Spinal cord (tissue), 10 donors: ENCODE data around the gene CHRND. TPM values are rescaled to one million over a fixed set of nuclear protein-coding genes. Genes with fewer than 3 reads are reported as not detected.
A peak's percentile ranks its signal among the peaks of the same experiment; 100 is the strongest.
"Not testable (repeated sequence)": the region's sequence is repeated elsewhere in the genome, so short reads cannot be mapped to it uniquely, and the experiment has no call there.

Source experiments
- DNase-seq, 6 donors: peaks; one replicate each; pipeline versions ENCODE4 v3.0.0 to v3.0.0-alpha.2; 2013 to 2015; ENCODE audit warnings: low spot score in 6 of 6, low read depth in 4 of 6
- H3K27ac ChIP-seq: one replicate; pipeline ENCODE4 v1.5.1; 2013; ENCODE audit warnings: low read depth, low read length, control low read depth
- H3K27me3 ChIP-seq: one replicate; pipeline ENCODE4 v1.6.1; 2013; ENCODE audit warnings: low read length; ENCODE audit not compliant: control insufficient read depth, insufficient read depth
- H3K36me3 ChIP-seq: one replicate; pipeline ENCODE4 v1.6.1; 2013; ENCODE audit warnings: low read length; ENCODE audit not compliant: control insufficient read depth, insufficient read depth
- H3K4me1 ChIP-seq: one replicate; pipeline ENCODE4 v1.6.1; 2013; ENCODE audit warnings: low read length; ENCODE audit not compliant: control insufficient read depth, insufficient read depth
- H3K4me3 ChIP-seq: one replicate; pipeline ENCODE4 v1.5.1; 2013; ENCODE audit warnings: low read depth, low read length, control low read depth
- H3K9me3 ChIP-seq: one replicate; pipeline ENCODE4 v1.6.1; 2013; ENCODE audit warnings: low read length; ENCODE audit not compliant: control insufficient read depth, insufficient read depth
- WGBS: methylation state at CpG from one replicate; pipeline ENCODE4 v1.1.5; 2013; ENCODE audit warnings: missing lambda C conversion rate; ENCODE audit not compliant: insufficient coverage; 5-methylcytosine and 5-hydroxymethylcytosine counted together
- polyA plus RNA-seq, 2 donors: library from polyadenylated mRNA; unstranded; fragments of 120-200 nt; gene quantifications; one replicate each; pipeline ENCODE4 v1.2.1, GENCODE V29; 2013; ENCODE audit not compliant: insufficient read length in 2 of 2
- total RNA-seq, 2 donors: library from RNA; depleted of rRNA in 1 of 2; stranded (reverse); fragments of 120-200 nt in 1 of 2; fragments of >200 nt in 1 of 2; gene quantifications; one replicate each; pipeline versions ENCODE4 v1.2.3 to v1.2.4, GENCODE V29; 2013 to 2014
- donor health status: healthy.

Gene CHRND
- total and polyA plus RNA-seq, 4 donors = 0.10 to 0.74 (median 0.28) TPM

GRCh38 chr2:232570481-232570880 is 44.5 kb downstream of the CHRND start:
- H3K9me3 ChIP-seq, H3K4me3 ChIP-seq, H3K4me1 ChIP-seq, DNase-seq, H3K27ac ChIP-seq, H3K27me3 ChIP-seq: not testable (repeated sequence)
- peaks cover 46% of the 10 kb centered on the region for H3K36me3 ChIP-seq
- WGBS = 100% methylated on average over 4 of the region's 6 CpGs

DNA sequence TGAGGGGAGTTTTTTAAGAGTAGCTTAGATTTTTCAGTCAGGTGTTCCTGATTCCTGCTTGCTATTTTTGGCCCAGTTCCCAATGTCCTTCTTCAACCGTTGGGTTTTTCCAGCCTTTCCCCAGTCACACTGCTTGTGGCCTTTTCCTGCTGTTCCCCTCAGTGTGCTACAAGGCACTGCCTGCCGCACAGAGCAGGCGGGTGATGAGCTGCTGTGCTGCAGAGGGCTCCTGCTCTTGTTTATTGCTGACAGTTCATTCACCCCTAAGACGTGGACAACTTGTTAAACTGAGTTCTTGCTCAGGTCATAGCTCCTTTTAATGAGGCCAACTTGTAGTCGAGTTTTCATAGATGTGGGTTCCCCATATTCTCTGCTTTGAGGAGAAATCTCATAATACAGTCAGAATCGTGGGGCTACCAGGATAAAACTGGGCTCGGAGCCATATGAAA is 45.1 kb downstream of the CHRND start:
- peaks cover 3% of the 10 kb centered on the region for H3K4me1 ChIP-seq
- H3K4me3 ChIP-seq = no peak overlapping the region
- H3K36me3 ChIP-seq = peaks cover 40% of the 10 kb centered on the region
- no peaks in the 10 kb centered on the region for H3K27me3 ChIP-seq
- WGBS = 57% methylated on average over 5 of the region's 7 CpGs
- H3K27ac ChIP-seq = no peak overlapping the region
- H3K9me3 ChIP-seq = no peaks in the 10 kb centered on the region
- peak in 1 of 6 donors; percentile 21 for DNase-seq

DNA sequence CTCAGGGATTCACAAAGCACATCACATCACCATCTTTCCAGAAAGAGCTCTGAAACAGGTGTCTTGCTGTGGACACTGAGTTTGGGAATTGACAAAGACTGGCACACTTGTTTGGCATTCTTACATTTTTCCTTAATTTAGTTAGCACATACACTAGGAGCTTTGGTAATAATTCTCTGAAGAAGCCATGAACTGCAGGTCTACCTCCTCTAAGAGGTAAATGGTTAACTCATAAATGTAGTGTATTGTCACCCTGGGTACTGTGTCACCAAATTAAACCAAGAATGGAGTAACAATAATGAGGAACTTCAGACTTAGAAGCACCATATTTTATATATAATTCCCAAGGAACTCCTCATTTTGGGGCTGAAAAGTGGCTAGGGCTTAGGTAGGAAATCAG is 47.1 kb downstream of the CHRND start:
- Histone ChIP-seq H3K4me1 (peaks cover 3% of the 10 kb centered on the region), H3K36me3 (peaks cover 23% of the 10 kb centered on the region), H3K27me3 (no peaks in the 10 kb centered on the region), H3K9me3 (no peaks in the 10 kb centered on the region), H3K4me3 (no peak overlapping the region), H3K27ac (no peak overlapping the region)
- no peak for DNase-seq

- 54% methylated on average over 8 of the region's 8 CpGs for WGBS
- H3K27ac ChIP-seq = no peak overlapping the region
- no peaks in the 10 kb centered on the region for H3K9me3 ChIP-seq
- DNase-seq = no peak
- H3K36me3 ChIP-seq = peaks cover 19% of the 10 kb centered on the region
- H3K27me3 ChIP-seq = no peaks in the 10 kb centered on the region
- no peak overlapping the region for H3K4me3 ChIP-seq
- H3K4me1 ChIP-seq = peaks cover 3% of the 10 kb centered on the region
These were observed 47.9 kb downstream of the CHRND start for GRCh38 chr2:232573771-232574435.

GRCh38 chr2:232574674-232575403 is 48.9 kb downstream of the CHRND start:
- DNase-seq = no peak
- no peaks in the 10 kb centered on the region for H3K9me3 ChIP-seq
- 81% methylated on average over 3 of the region's 5 CpGs for WGBS
- no peaks in the 10 kb centered on the region for H3K27me3 ChIP-seq
- peaks cover 12% of the 10 kb centered on the region for H3K36me3 ChIP-seq
- H3K4me1 ChIP-seq = peaks cover 3% of the 10 kb centered on the region
- no peak overlapping the region for H3K27ac ChIP-seq
- no peak overlapping the region for H3K4me3 ChIP-seq

- peaks cover 14% of the 10 kb centered on the region for H3K36me3 ChIP-seq
- peaks cover 3% of the 10 kb centered on the region for H3K4me1 ChIP-seq
- no peak overlapping the region for H3K4me3 ChIP-seq
These were observed 49.4 kb downstream of the CHRND start for GRCh38 chr2:232575404-232575746.

GRCh38 chr2:232576995-232577394 is 51.0 kb downstream of the CHRND start:
- Histone ChIP-seq H3K9me3 (no peaks in the 10 kb centered on the region), H3K36me3 (peaks cover 25% of the 10 kb centered on the region), H3K27me3 (no peaks in the 10 kb centered on the region), H3K4me3 (no peak overlapping the region), H3K4me1 (no peaks in the 10 kb centered on the region), H3K27ac (no peak overlapping the region)
- 33% methylated on average over 2 of the region's 2 CpGs for WGBS
- no peak for DNase-seq

More at GRCh38 chr2:232575404-232575746, 49.4 kb downstream of the CHRND start:
- no peak for DNase-seq
- no peak overlapping the region for H3K27ac ChIP-seq
- no peaks in the 10 kb centered on the region for H3K9me3 ChIP-seq
- WGBS = no CpG with 5 or more reads among the region's 1 CpG
- H3K27me3 ChIP-seq = no peaks in the 10 kb centered on the region

DNA sequence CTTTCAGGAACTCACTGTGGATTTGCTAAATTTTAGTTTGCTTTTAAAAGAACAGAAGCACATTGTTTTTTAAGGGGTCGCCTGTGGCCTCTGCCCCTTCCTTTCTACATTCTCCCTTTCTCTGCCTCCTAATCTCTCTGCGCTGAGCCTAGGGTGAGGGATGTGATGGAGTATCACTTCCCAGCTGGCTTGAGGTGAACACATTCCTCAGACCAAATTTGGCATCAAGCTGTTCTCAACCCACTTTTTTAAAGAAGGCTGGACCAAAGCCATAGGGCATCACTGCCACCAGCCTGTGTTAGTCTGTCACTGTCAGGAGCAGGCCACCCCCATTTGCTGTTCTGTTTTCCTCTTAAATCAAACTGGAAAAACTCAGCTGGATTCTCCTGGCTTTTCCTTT is 51.9 kb downstream of the CHRND start:
- H3K9me3 ChIP-seq = no peaks in the 10 kb centered on the region
- H3K36me3 ChIP-seq = peaks cover 25% of the 10 kb centered on the region
- no peak overlapping the region for H3K27ac ChIP-seq
- WGBS = no CpG with 5 or more reads among the region's 2 CpGs
- DNase-seq = peak in 1 of 6 donors; percentile 16
- H3K4me1 ChIP-seq = no peaks in the 10 kb centered on the region
- no peak overlapping the region for H3K4me3 ChIP-seq
- no peaks in the 10 kb centered on the region for H3K27me3 ChIP-seq

DNA sequence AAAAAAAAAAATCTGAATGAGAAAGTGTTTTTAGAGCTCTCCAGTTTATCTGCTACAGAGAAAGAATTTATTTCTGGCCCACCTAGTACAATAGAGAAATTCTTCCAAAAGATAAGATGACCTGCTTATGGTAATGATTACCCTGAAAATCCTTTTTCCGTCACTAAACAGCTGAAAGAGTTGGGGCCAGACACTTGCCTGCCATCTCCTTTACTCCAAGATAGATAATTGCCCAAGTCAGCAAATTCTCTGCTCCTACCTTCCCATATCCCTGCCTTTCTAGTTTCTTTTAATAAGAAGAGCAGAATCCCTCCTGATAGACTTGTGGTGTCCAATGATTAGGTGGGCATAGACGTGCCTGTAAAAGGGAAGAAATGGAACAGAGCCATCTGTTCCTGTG is 52.7 kb downstream of the CHRND start:
- Histone ChIP-seq H3K27ac (no peak overlapping the region), H3K36me3 (peaks cover 25% of the 10 kb centered on the region), H3K27me3 (no peaks in the 10 kb centered on the region), H3K4me3 (no peak overlapping the region), H3K9me3 (no peaks in the 10 kb centered on the region), H3K4me1 (no peaks in the 10 kb centered on the region)
- WGBS = 100% methylated on average over 1 of the region's 2 CpGs
- no peak for DNase-seq

DNA sequence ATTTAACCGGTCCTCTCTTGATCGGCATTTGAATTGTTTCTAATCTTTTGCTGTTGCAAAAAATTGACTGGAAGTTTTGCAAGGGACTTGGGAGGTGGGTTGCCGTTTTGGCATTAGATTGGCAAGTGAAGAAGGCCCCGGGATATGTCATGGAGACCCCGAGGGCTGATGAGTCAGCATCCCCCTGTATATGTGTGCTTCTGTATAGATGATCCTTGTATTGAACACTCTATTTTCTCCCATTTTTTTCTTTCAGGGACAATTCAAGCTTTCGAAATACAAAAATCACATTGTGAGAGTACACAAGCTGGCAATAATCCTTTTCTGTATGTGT is 54.7 kb downstream of the CHRND start:
- DNase-seq = no peak
- no CpG with 5 or more reads among the region's 6 CpGs for WGBS
- H3K9me3 ChIP-seq = peaks cover 2% of the 10 kb centered on the region
- H3K27ac ChIP-seq = no peak overlapping the region
- H3K36me3 ChIP-seq = peaks cover 18% of the 10 kb centered on the region
- H3K4me3 ChIP-seq = no peak overlapping the region
- H3K27me3 ChIP-seq = no peaks in the 10 kb centered on the region
- no peaks in the 10 kb centered on the region for H3K4me1 ChIP-seq
